Endothelial cell (in vitro differentiated cells): Measurements from ENCODE around the gene GMDS. TPM values are rescaled to one million over a fixed set of nuclear protein-coding genes. Genes with fewer than 3 reads are reported as not detected.

Experiments
- DNase-seq: peaks from one replicate; pipeline ENCODE4 v3.0.0; 2021; ENCODE audit warnings: low spot score
- H3K27ac Mint-ChIP-seq: one replicate; pipeline ENCODE4 v1.8.0; 2021; ENCODE audit warnings: mixed read lengths, inconsistent platforms; ENCODE audit not compliant: unreplicated experiment
- H3K27me3 Mint-ChIP-seq: one replicate; pipeline ENCODE4 v1.8.0; 2021; ENCODE audit warnings: mild to moderate bottlenecking, moderate library complexity, mixed read lengths, inconsistent platforms; ENCODE audit not compliant: unreplicated experiment
- H3K36me3 Mint-ChIP-seq: one replicate; pipeline ENCODE4 v1.8.0; 2021; ENCODE audit warnings: mild to moderate bottlenecking, low read depth, mixed read lengths, inconsistent platforms; ENCODE audit not compliant: unreplicated experiment
- H3K4me1 Mint-ChIP-seq: one replicate; pipeline ENCODE4 v1.8.0; 2021; ENCODE audit warnings: mild to moderate bottlenecking, mixed read lengths, inconsistent platforms; ENCODE audit not compliant: unreplicated experiment
- H3K4me3 Mint-ChIP-seq: one replicate; pipeline ENCODE4 v1.8.0; 2021; ENCODE audit warnings: mild to moderate bottlenecking, mixed read lengths, inconsistent platforms; ENCODE audit not compliant: unreplicated experiment
- H3K9me3 Mint-ChIP-seq: one replicate; pipeline ENCODE4 v1.8.0; 2021; ENCODE audit warnings: mixed read lengths, inconsistent platforms; ENCODE audit not compliant: unreplicated experiment
- total RNA-seq: library from RNA; stranded (reverse); fragmentation: NEBNext Ultra II Directional; extraction: Animal tissue kit (Norgen Biotek cat#: 25700); gene quantifications from one replicate; pipeline ENCODE4 v1.2.1, GENCODE V29; 2021; ENCODE audit not compliant: unreplicated experiment
- TF ChIP-seq, protein P1 (sequence below): fragments of 200-600 bp; sonication (generic); IDR thresholded peaks from one replicate; pipeline ENCODE4 v1.5.0; 2021; ENCODE audit warnings: antibody characterized with exemption; ENCODE audit not compliant: unreplicated experiment

Gene GMDS
- total RNA-seq, 1 donor from 2014 or later = 36.0 TPM

DNA sequence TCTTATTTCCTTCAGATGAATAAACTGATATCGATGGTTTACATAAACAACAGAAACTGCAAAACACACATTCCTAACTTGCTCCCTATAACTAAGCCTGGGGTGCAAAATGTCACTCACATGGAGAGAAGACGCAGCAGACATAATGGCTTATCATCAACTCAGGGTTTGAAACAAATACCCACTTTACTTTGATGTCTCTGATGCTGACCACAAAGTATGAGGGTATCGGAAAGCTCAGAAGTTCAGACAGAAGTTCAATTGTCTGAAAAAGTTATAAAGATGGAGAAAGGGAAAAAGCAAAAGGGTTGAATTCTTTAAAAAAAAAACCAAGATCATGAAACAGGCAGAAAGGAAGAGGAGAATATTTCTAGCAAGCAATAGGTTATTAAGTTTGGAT is 533.0 kb downstream of the GMDS start:
- no peaks in the 10 kb centered on the region for H3K9me3 Mint-ChIP-seq
- no peak overlapping the region for H3K4me3 Mint-ChIP-seq
- DNase-seq = no peak
- no peak overlapping the region for H3K27ac Mint-ChIP-seq
- peaks cover 3% of the 10 kb centered on the region for H3K36me3 Mint-ChIP-seq
- no peaks in the 10 kb centered on the region for H3K4me1 Mint-ChIP-seq
- H3K27me3 Mint-ChIP-seq = no peaks in the 10 kb centered on the region
- TF ChIP-seq, protein P1, sequence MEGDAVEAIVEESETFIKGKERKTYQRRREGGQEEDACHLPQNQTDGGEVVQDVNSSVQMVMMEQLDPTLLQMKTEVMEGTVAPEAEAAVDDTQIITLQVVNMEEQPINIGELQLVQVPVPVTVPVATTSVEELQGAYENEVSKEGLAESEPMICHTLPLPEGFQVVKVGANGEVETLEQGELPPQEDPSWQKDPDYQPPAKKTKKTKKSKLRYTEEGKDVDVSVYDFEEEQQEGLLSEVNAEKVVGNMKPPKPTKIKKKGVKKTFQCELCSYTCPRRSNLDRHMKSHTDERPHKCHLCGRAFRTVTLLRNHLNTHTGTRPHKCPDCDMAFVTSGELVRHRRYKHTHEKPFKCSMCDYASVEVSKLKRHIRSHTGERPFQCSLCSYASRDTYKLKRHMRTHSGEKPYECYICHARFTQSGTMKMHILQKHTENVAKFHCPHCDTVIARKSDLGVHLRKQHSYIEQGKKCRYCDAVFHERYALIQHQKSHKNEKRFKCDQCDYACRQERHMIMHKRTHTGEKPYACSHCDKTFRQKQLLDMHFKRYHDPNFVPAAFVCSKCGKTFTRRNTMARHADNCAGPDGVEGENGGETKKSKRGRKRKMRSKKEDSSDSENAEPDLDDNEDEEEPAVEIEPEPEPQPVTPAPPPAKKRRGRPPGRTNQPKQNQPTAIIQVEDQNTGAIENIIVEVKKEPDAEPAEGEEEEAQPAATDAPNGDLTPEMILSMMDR = no peak

- Mint-ChIP-seq H3K27ac (no peak overlapping the region), H3K4me3 (no peak overlapping the region), H3K36me3 (peaks cover 3% of the 10 kb centered on the region), H3K9me3 (no peaks in the 10 kb centered on the region), H3K4me1 (no peaks in the 10 kb centered on the region), H3K27me3 (no peaks in the 10 kb centered on the region)
- no peak for DNase-seq
- TF ChIP-seq, protein P1 = no peak
These were observed 534.3 kb downstream of the GMDS start for GRCh38 chr6:1711136-1711535.

GRCh38 chr6:1709234-1709641 is 536.2 kb downstream of the GMDS start:
- Mint-ChIP-seq H3K36me3 (peaks cover 3% of the 10 kb centered on the region), H3K27ac (no peak overlapping the region), H3K27me3 (no peaks in the 10 kb centered on the region), H3K4me1 (peaks cover 3% of the 10 kb centered on the region), H3K4me3 (no peak overlapping the region), H3K9me3 (no peaks in the 10 kb centered on the region)
- TF ChIP-seq, protein P1 = no peak
- no peak for DNase-seq

- H3K27ac Mint-ChIP-seq = no peak overlapping the region
- H3K36me3 Mint-ChIP-seq = peaks cover 3% of the 10 kb centered on the region
- no peak for DNase-seq
- H3K4me3 Mint-ChIP-seq = no peak overlapping the region
- H3K27me3 Mint-ChIP-seq = no peaks in the 10 kb centered on the region
- H3K9me3 Mint-ChIP-seq = no peaks in the 10 kb centered on the region
- H3K4me1 Mint-ChIP-seq = peaks cover 7% of the 10 kb centered on the region
- TF ChIP-seq, protein P1 = no peak
These were observed 536.6 kb downstream of the GMDS start for GRCh38 chr6:1708820-1709219.

GRCh38 chr6:1708122-1708521 is 537.3 kb downstream of the GMDS start:
- Mint-ChIP-seq H3K4me1 (peaks cover 12% of the 10 kb centered on the region), H3K27me3 (no peaks in the 10 kb centered on the region), H3K27ac (no peak overlapping the region), H3K36me3 (peaks cover 3% of the 10 kb centered on the region), H3K9me3 (no peaks in the 10 kb centered on the region), H3K4me3 (no peak overlapping the region)
- DNase-seq = no peak
- TF ChIP-seq, protein P1 = no peak
